OCI-LY7 (cell line): Measurements from ENCODE around the gene TMEM131L. TPM values are rescaled to one million over a fixed set of nuclear protein-coding genes. Genes with fewer than 3 reads are reported as not detected.

ENCODE experiments used
- BruUV-seq: library from RNA; stranded (reverse); fragments of 400-500 nt; replicated peaks from 2 replicates; lab custom pipeline; 2021; lab: Mats Ljungman, UMichigan
- CTCF ChIA-PET: fragments of 300-600 bp; sonication (Branson Sonifier 250); formaldehyde crosslinking; loops from one replicate; lab custom pipeline; 2022; ENCODE audit warnings: antibody characterized with exemption; ENCODE audit not compliant: unreplicated experiment; lab: Charles Lee
- POLR2A ChIA-PET: fragments of 300-600 bp; sonication (Branson Sonifier 250); formaldehyde crosslinking; loops from one replicate; lab custom pipeline; 2022; ENCODE audit warnings: antibody characterized with exemption; lab: Charles Lee
- DNase-seq: peaks from one replicate; pipeline ENCODE4 v3.0.0-alpha.2; 2015; ENCODE audit warnings: low spot score
- H2AFZ ChIP-seq: fragments of 200-600 bp; sonication (generic), shearing (Covaris generic); 2 replicates; pipeline ENCODE4 v1.6.1; 2014; ENCODE audit warnings: mild to moderate bottlenecking, antibody characterized with exemption, low read length, moderate library complexity
- H3K27ac ChIP-seq: fragments of 200-600 bp; sonication (generic); 2 replicates; pipeline ENCODE4 v1.5.1; 2014; ENCODE audit warnings: mixed run types, low read depth, mild to moderate bottlenecking, moderate library complexity, low read length, inconsistent platforms; ENCODE audit not compliant: poor library complexity, severe bottlenecking
- H3K36me3 ChIP-seq: fragments of 200-600 bp; sonication (generic); 2 replicates; pipeline ENCODE4 v1.6.1; 2014; ENCODE audit warnings: mild to moderate bottlenecking, antibody characterized with exemption, low read length, moderate library complexity, mixed read lengths; ENCODE audit not compliant: insufficient read depth
- H3K4me1 ChIP-seq: fragments of 200-600 bp; sonication (generic); 2 replicates; pipeline ENCODE4 v1.5.1; 2014; ENCODE audit warnings: mild to moderate bottlenecking, low read length; ENCODE audit not compliant: insufficient read depth, poor library complexity, severe bottlenecking
- H3K4me2 ChIP-seq: fragments of 200-600 bp; sonication (generic); 2 replicates; pipeline ENCODE4 v1.6.1; 2014; ENCODE audit warnings: mild to moderate bottlenecking, low read length
- H3K4me3 ChIP-seq: fragments of 200-600 bp; sonication (generic); 2 replicates; pipeline ENCODE4 v1.5.1; 2014; ENCODE audit warnings: mild to moderate bottlenecking, low read depth, low read length; ENCODE audit not compliant: poor library complexity, severe bottlenecking
- H3K79me2 ChIP-seq: fragments of 200-600 bp; sonication (generic); 2 replicates; pipeline ENCODE4 v1.6.1; 2016; ENCODE audit warnings: low read depth, mild to moderate bottlenecking, low read length, moderate library complexity, mixed read lengths; ENCODE audit not compliant: insufficient read depth
- H3K9me2 ChIP-seq: fragments of 200-600 bp; sonication (generic); 2 replicates; pipeline ENCODE4 v1.6.1; 2016; ENCODE audit warnings: mild to moderate bottlenecking, low read length, mixed read lengths; ENCODE audit not compliant: insufficient read depth
- H3K9me3 ChIP-seq: fragments of 200-600 bp; sonication (generic); 2 replicates; pipeline ENCODE4 v1.6.1; 2014; ENCODE audit warnings: mild to moderate bottlenecking, mixed run types, low read length, mixed read lengths
- H4K20me1 ChIP-seq: fragments of 200-600 bp; sonication (generic); 2 replicates; pipeline ENCODE4 v1.6.1; 2014; ENCODE audit warnings: mild to moderate bottlenecking, antibody characterized with exemption, low read length, moderate library complexity, mixed read lengths; ENCODE audit not compliant: insufficient read depth
- EZH2phosphoT487 ChIP-seq: fragments of 200-600 bp; sonication (generic); IDR thresholded peaks from 2 replicates; pipeline ENCODE4 v1.6.1; 2018; ENCODE audit warnings: low read depth, borderline replicate concordance, mild to moderate bottlenecking, mixed run types, antibody characterized with exemption, low read length, moderate library complexity, mixed read lengths
- intact Hi-C: fragments of 100-400 bp; cut with micrococcal nuclease; formaldehyde crosslinking; loops from one replicate; pipeline ENCODE4 v1.10.0; 2022; ENCODE audit not compliant: unreplicated experiment
- total RNA-seq, 2 experiments: library from RNA; depleted of rRNA in 1 of 2; stranded (reverse); fragments of >200 nt in 1 of 2; shearing (Covaris generic) in 1 of 2; gene quantifications; 2 replicates each; pipeline ENCODE4 v1.2.3, GENCODE V29; 2014 to 2022
- TF ChIP-seq, protein P1 (sequence below): fragments of 200-600 bp; sonication (generic); conservative IDR thresholded peaks from 2 replicates; pipeline ENCODE4 v1.5.1; 2014; ENCODE audit warnings: mild to moderate bottlenecking, antibody characterized with exemption, low read length, moderate library complexity, mixed read lengths

Gene TMEM131L
- total RNA-seq, 2 experiments from 2014 or later: 133 to 148 TPM

DNA sequence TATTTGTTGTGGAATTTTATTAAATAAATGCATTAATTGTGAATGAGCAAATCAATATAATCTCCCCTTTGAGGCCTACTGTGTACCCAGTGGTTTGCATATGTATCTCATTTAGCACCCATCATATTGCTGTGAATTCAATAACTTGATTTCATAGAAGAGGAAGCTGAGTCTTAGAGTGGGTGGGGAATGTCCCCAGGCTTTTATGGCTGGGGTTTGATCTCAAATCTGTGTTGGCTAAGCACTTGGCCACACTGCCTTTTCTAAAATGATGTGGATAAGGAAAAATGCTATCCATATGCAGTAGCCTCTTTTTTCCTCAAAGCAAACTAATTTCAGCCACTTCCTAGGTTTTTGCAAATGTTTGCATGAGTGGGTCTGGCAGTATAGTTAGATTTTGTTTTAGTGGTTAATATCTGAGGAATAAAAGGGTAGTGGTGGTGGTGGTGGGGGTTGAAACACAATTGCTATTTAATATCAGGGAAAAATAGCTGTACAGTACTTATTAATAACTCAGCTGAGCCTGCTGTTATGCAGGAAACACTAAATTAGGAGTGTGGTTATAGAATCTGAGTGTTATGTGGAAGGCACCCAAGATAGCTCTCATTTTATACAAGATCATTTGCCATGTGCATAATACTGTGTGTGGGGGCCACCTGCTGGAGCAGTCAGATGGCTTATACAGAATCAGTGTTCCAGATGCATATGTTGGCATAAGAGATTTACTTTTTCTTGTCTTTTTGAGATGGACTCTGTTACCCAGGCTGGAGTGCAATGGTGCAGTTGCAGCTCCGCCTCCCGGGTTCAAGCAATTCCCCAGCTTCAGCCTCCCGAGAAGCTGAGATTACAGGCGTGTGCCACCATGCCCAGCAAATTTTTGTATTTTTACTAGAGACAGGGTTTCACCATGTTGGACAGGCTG lies 108.0 kb downstream of the TMEM131L start:
- CTCF ChIA-PET: interaction anchor here (0.6 to 1.8 kb wide), 12 partner anchors 10 to 232 kb away, joined by 3 to 6 read pairs (median 4); no protein-coding TSS in a partner anchor
- peaks cover 92% of the 10 kb centered on the region for H3K4me1 ChIP-seq
- peak overlapping the region; percentile 85 for H3K27ac ChIP-seq
- TSS peak; percentile 8 for BruUV-seq
- POLR2A ChIA-PET: interaction anchor here (0.6 to 1.7 kb wide), 23 partner anchors 8 to 1123 kb away, joined by 3 to 10 read pairs (median 4); partner anchors contain the start of genes MND1 and TMEM131L
- peak overlapping the region; percentile 77 for H3K4me2 ChIP-seq
- H4K20me1 ChIP-seq: 0 out of 2 replicates have a peak, but pooled peaks cover 4% of the 10 kb centered on the region
- H3K79me2 ChIP-seq: peaks cover 93% of the 10 kb centered on the region
- H3K9me2 ChIP-seq: no peaks in the 10 kb centered on the region
- DNase-seq: peak; percentile 83
- H3K9me3 ChIP-seq: no peaks in the 10 kb centered on the region
- TF ChIP-seq EZH2phosphoT487: no peak
- TF ChIP-seq, protein P1, sequence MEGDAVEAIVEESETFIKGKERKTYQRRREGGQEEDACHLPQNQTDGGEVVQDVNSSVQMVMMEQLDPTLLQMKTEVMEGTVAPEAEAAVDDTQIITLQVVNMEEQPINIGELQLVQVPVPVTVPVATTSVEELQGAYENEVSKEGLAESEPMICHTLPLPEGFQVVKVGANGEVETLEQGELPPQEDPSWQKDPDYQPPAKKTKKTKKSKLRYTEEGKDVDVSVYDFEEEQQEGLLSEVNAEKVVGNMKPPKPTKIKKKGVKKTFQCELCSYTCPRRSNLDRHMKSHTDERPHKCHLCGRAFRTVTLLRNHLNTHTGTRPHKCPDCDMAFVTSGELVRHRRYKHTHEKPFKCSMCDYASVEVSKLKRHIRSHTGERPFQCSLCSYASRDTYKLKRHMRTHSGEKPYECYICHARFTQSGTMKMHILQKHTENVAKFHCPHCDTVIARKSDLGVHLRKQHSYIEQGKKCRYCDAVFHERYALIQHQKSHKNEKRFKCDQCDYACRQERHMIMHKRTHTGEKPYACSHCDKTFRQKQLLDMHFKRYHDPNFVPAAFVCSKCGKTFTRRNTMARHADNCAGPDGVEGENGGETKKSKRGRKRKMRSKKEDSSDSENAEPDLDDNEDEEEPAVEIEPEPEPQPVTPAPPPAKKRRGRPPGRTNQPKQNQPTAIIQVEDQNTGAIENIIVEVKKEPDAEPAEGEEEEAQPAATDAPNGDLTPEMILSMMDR: peak; percentile 85
- H3K4me3 ChIP-seq: peak overlapping the region; percentile 42
- H2AFZ ChIP-seq: no peak overlapping the region
- peaks cover 96% of the 10 kb centered on the region for H3K36me3 ChIP-seq
- intact Hi-C loops: loop anchor here (1.0 kb wide), 3 partner anchors 107 to 230 kb away; partner anchors contain the start of gene MND1

DNA sequence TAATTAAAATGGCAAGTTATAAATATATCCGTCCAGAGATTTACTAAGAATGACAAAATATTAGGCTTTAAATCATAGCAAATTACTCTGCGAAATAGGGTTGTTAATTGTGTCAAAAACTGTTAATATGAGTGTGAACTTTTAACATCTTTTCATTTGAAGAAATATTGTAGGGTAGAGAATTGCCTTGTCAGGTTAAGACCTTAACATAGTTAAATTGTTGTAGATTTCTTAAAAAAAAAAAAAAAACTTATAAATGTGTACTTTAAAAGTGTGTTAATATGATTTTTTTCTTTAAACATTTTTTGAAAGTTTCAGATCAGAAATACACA lies 110.2 kb downstream of the TMEM131L start:
- Histone ChIP-seq H3K36me3 (peaks cover 95% of the 10 kb centered on the region), H3K9me2 (no peaks in the 10 kb centered on the region), H3K4me3 (no peak overlapping the region), H3K79me2 (peaks cover 91% of the 10 kb centered on the region), H2AFZ (no peak overlapping the region), H3K27ac (peak overlapping the region; percentile 85), H4K20me1 (0 out of 2 replicates have a peak, but pooled peaks cover 4% of the 10 kb centered on the region), H3K4me1 (peaks cover 92% of the 10 kb centered on the region), H3K9me3 (no peaks in the 10 kb centered on the region), H3K4me2 (0 out of 2 replicates have a peak overlapping the region, but pooled peaks have one; percentile 32)
- ChIA-PET CTCF (no interaction called here), POLR2A (no interaction called here)
- DNase-seq: no peak
- no TSS peak for BruUV-seq
- TF ChIP-seq EZH2phosphoT487: no peak
- TF ChIP-seq, protein P1: no peak
- intact Hi-C loops: loop anchor here (2.0 kb wide), 1 partner anchor 434 kb away; no protein-coding TSS in a partner anchor
